IPS-20b (cell line): ENCODE data around the gene NTS.

Experiments used
- H3K27ac ChIP-seq: one replicate; pipeline ENCODE4 v1.5.1; 2013; ENCODE audit warnings: low read length
- H3K27me3 ChIP-seq: 2 replicates; pipeline ENCODE4 v1.6.1; 2013; ENCODE audit warnings: mild to moderate bottlenecking, low read length, inconsistent platforms; ENCODE audit not compliant: insufficient read depth
- H3K36me3 ChIP-seq: 2 replicates; pipeline ENCODE4 v1.6.1; 2013; ENCODE audit warnings: low read depth, mild to moderate bottlenecking, inconsistent platforms, low read length, moderate library complexity; ENCODE audit not compliant: insufficient read depth
- H3K4me1 ChIP-seq: 2 replicates; pipeline ENCODE4 v1.6.1; 2013; ENCODE audit warnings: mild to moderate bottlenecking, control low read depth, inconsistent platforms, low read length, moderate library complexity; ENCODE audit not compliant: insufficient read depth
- H3K4me3 ChIP-seq: 2 replicates; pipeline ENCODE4 v1.5.1; 2013; ENCODE audit warnings: mild to moderate bottlenecking, low read length, inconsistent platforms
- H3K9ac ChIP-seq: 2 replicates; pipeline ENCODE4 v1.6.1; 2013; ENCODE audit warnings: low read depth, mild to moderate bottlenecking, inconsistent platforms, low read length, moderate library complexity
- H3K9me3 ChIP-seq: 2 replicates; pipeline ENCODE4 v1.6.1; 2013; ENCODE audit warnings: mild to moderate bottlenecking, low read depth, low read length, inconsistent platforms; ENCODE audit not compliant: insufficient read depth

NTS gene

GRCh38 chr12:85849344-85849743 lies 24.8 kb upstream of the NTS start:
- Histone ChIP-seq H3K27ac (no peak overlapping the region), H3K4me3 (no peak overlapping the region), H3K4me1 (peaks cover 24% of the 10 kb centered on the region), H3K9me3 (no peaks in the 10 kb centered on the region), H3K36me3 (no peaks in the 10 kb centered on the region), H3K9ac (no peak overlapping the region), H3K27me3 (no peaks in the 10 kb centered on the region)

GRCh38 chr12:85855305-85855704 lies 18.8 kb upstream of the NTS start:
- Histone ChIP-seq H3K4me3 (no peak overlapping the region), H3K9me3 (no peaks in the 10 kb centered on the region), H3K27me3 (no peaks in the 10 kb centered on the region), H3K27ac (no peak overlapping the region), H3K36me3 (no peaks in the 10 kb centered on the region), H3K9ac (no peak overlapping the region), H3K4me1 (no peaks in the 10 kb centered on the region)

- Histone ChIP-seq H3K9me3 (no peaks in the 10 kb centered on the region), H3K4me3 (no peak overlapping the region), H3K27ac (no peak overlapping the region), H3K27me3 (no peaks in the 10 kb centered on the region), H3K4me1 (no peaks in the 10 kb centered on the region), H3K9ac (no peak overlapping the region), H3K36me3 (no peaks in the 10 kb centered on the region)
Measured at GRCh38 chr12:85856966-85857365, 17.1 kb upstream of the NTS start.

GRCh38 chr12:85865890-85866289 lies 8.2 kb upstream of the NTS start:
- Histone ChIP-seq H3K27ac (no peak overlapping the region), H3K27me3 (no peaks in the 10 kb centered on the region), H3K9ac (no peak overlapping the region), H3K9me3 (no peaks in the 10 kb centered on the region), H3K4me3 (no peak overlapping the region), H3K4me1 (no peaks in the 10 kb centered on the region), H3K36me3 (no peaks in the 10 kb centered on the region)

GRCh38 chr12:85866986-85867776 lies 6.9 kb upstream of the NTS start:
- H3K27ac ChIP-seq: no peak overlapping the region
- H3K27me3 ChIP-seq: no peaks in the 10 kb centered on the region
- no peaks in the 10 kb centered on the region for H3K9me3 ChIP-seq
- H3K9ac ChIP-seq: no peak overlapping the region
- H3K36me3 ChIP-seq: no peaks in the 10 kb centered on the region
- H3K4me1 ChIP-seq: no peaks in the 10 kb centered on the region
- H3K4me3 ChIP-seq: no peak overlapping the region

GRCh38 chr12:85872497-85873091 lies 1.5 kb upstream of the NTS start:
- H3K4me1 ChIP-seq: peaks cover 14% of the 10 kb centered on the region
- no peak overlapping the region for H3K9ac ChIP-seq
- no peaks in the 10 kb centered on the region for H3K36me3 ChIP-seq
- H3K9me3 ChIP-seq: no peaks in the 10 kb centered on the region
- no peak overlapping the region for H3K4me3 ChIP-seq
- no peaks in the 10 kb centered on the region for H3K27me3 ChIP-seq
- H3K27ac ChIP-seq: no peak overlapping the region

- Histone ChIP-seq H3K9ac (no peak overlapping the region), H3K4me1 (peaks cover 14% of the 10 kb centered on the region), H3K9me3 (no peaks in the 10 kb centered on the region), H3K4me3 (no peak overlapping the region), H3K27me3 (no peaks in the 10 kb centered on the region), H3K36me3 (no peaks in the 10 kb centered on the region), H3K27ac (no peak overlapping the region)
Measured at GRCh38 chr12:85877459-85877858, 3.4 kb downstream of the NTS start.

GRCh38 chr12:85883763-85884162 lies 9.7 kb downstream of the NTS start:
- H3K4me1 ChIP-seq: no peaks in the 10 kb centered on the region
- no peak overlapping the region for H3K9ac ChIP-seq
- no peak overlapping the region for H3K27ac ChIP-seq

GRCh38 chr12:85894653-85895052 lies 20.6 kb downstream of the NTS start:
- H3K9ac ChIP-seq: no peak overlapping the region
- H3K27ac ChIP-seq: no peak overlapping the region
- no peak overlapping the region for H3K4me3 ChIP-seq
- H3K4me1 ChIP-seq: 0 out of 2 replicates have a peak, but pooled peaks cover 5% of the 10 kb centered on the region
- H3K36me3 ChIP-seq: no peaks in the 10 kb centered on the region
- no peaks in the 10 kb centered on the region for H3K27me3 ChIP-seq
- H3K9me3 ChIP-seq: no peaks in the 10 kb centered on the region

More at GRCh38 chr12:85883763-85884162, 9.7 kb downstream of the NTS start:
- H3K9me3 ChIP-seq: no peaks in the 10 kb centered on the region
- H3K27me3 ChIP-seq: no peaks in the 10 kb centered on the region
- H3K4me3 ChIP-seq: no peak overlapping the region
- no peaks in the 10 kb centered on the region for H3K36me3 ChIP-seq

- Histone ChIP-seq H3K9me3 (no peaks in the 10 kb centered on the region), H3K4me1 (peaks cover 10% of the 10 kb centered on the region; the same call in 1 of the 2 replicates), H3K36me3 (no peaks in the 10 kb centered on the region), H3K27ac (no peak overlapping the region), H3K4me3 (no peak overlapping the region), H3K27me3 (no peaks in the 10 kb centered on the region), H3K9ac (no peak overlapping the region)
Measured at GRCh38 chr12:85920324-85920947, 46.3 kb downstream of the NTS start.

GRCh38 chr12:85923767-85924331 lies 49.8 kb downstream of the NTS start:
- peak overlapping the region; percentile 37 for H3K27ac ChIP-seq
- H3K27me3 ChIP-seq: no peaks in the 10 kb centered on the region
- no peaks in the 10 kb centered on the region for H3K9me3 ChIP-seq
- H3K4me3 ChIP-seq: no peak overlapping the region
- peaks cover 10% of the 10 kb centered on the region; the same call in 1 of the 2 replicates for H3K4me1 ChIP-seq
- H3K9ac ChIP-seq: no peak overlapping the region
- H3K36me3 ChIP-seq: no peaks in the 10 kb centered on the region
